Muscle layer of duodenum (tissue), 2 donors: ENCODE data around the gene NIPSNAP3A.
A peak's percentile ranks its signal among the peaks of the same experiment; 100 is the strongest.
"Not testable (repeated sequence)": the region's sequence is repeated elsewhere in the genome, so short reads cannot be mapped to it uniquely, and the experiment has no call there.

Experiments used
- H3K27ac ChIP-seq: one replicate; pipeline ENCODE4 v1.7.0; 2013; ENCODE audit warnings: mild to moderate bottlenecking, low read length
- H3K27me3 ChIP-seq: one replicate; pipeline ENCODE4 v1.7.0; 2013; ENCODE audit warnings: low read depth, mild to moderate bottlenecking, control low read depth, low read length
- H3K36me3 ChIP-seq, 2 donors: one replicate each; pipeline ENCODE4 v1.7.0; 2013; ENCODE audit warnings: low read length in 2 of 2, control low read depth in 1 of 2, mild to moderate bottlenecking in 1 of 2; ENCODE audit not compliant: insufficient read depth in 2 of 2, control insufficient read depth in 1 of 2
- H3K4me1 ChIP-seq, 2 donors: one replicate each; pipeline ENCODE4 v1.7.0; 2013; ENCODE audit warnings: low read length in 2 of 2, mild to moderate bottlenecking in 2 of 2, control low read depth in 1 of 2, moderate library complexity in 1 of 2; ENCODE audit not compliant: insufficient read depth in 2 of 2, control insufficient read depth in 1 of 2
- H3K4me3 ChIP-seq, 2 donors: one replicate each; pipeline ENCODE4 v1.7.0; 2013; ENCODE audit warnings: low read length in 2 of 2, low read depth in 1 of 2, mild to moderate bottlenecking in 1 of 2
- H3K9me3 ChIP-seq, 2 donors: one replicate each; pipeline ENCODE4 v1.7.0; 2013; ENCODE audit warnings: low read length in 2 of 2, control low read depth in 1 of 2, mild to moderate bottlenecking in 1 of 2; ENCODE audit not compliant: control insufficient read depth in 1 of 2
- donor health status: healthy.

Gene NIPSNAP3A

DNA sequence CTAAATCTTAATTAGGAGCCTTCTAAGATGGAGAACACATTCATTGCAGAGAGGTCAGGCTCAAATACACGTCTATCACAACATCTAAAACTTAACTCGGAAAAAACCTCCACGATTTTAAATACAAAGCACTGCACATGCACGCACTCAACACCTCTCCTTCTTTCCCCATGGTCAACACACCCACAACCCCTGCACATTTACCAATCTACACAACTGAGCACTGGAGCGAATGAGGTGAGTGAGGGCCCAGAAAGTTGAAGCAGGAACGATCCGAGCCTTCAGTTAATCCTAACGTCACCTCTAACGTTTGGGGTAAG, 278 bp upstream of the NIPSNAP3A start:
- no peaks in the 10 kb centered on the region for H3K27me3 ChIP-seq
- H3K27ac ChIP-seq: peak overlapping the region; percentile 87
- no peaks in the 10 kb centered on the region for H3K9me3 ChIP-seq
- peaks cover 5 to 7% of the 10 kb centered on the region in 2 donors for H3K36me3 ChIP-seq
- peak overlapping the region; percentile 86 to 96 for H3K4me3 ChIP-seq
- H3K4me1 ChIP-seq: peaks cover 5 to 14% of the 10 kb centered on the region in 2 donors

- Histone ChIP-seq H3K27ac (peak overlapping the region; percentile 87), H3K4me1 (peaks cover 5 to 14% of the 10 kb centered on the region in 2 donors), H3K27me3 (no peaks in the 10 kb centered on the region), H3K9me3 (no peaks in the 10 kb centered on the region), H3K36me3 (peaks cover 9 to 15% of the 10 kb centered on the region in 2 donors), H3K4me3 (peak overlapping the region; percentile 86 to 96)
Observed at GRCh38 chr9:104748359-104749031, 1.0 kb downstream of the NIPSNAP3A start.

- H3K36me3 ChIP-seq: peaks cover 13 to 22% of the 10 kb centered on the region in 2 donors
- H3K4me1 ChIP-seq: peaks cover 5 to 14% of the 10 kb centered on the region in 2 donors
- no peaks in the 10 kb centered on the region for H3K9me3 ChIP-seq
- no peak overlapping the region for H3K27ac ChIP-seq
- H3K4me3 ChIP-seq: no peak overlapping the region
- H3K27me3 ChIP-seq: no peaks in the 10 kb centered on the region
Observed at GRCh38 chr9:104750185-104750767, 2.8 kb downstream of the NIPSNAP3A start.

DNA sequence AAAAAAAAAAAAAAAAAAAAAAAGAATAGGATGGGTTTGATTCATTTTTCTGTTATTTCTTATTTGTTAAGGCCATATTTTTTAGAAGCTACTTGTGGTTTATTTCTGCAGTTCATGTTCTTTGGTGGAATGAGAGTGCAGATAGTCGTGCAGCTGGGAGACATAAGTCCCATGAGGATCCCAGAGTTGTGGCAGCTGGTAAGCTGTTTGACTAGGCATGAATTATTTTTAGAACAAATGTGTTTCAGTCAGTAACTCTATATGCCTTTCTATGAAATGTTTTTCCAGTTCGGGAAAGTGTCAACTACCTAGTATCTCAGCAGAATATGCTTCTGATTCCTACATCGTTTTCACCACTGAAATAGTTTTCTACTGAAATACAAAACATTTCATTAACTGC, 11.5 kb downstream of the NIPSNAP3A start:
- Histone ChIP-seq H3K27me3 (no peaks in the 10 kb centered on the region), H3K4me1 (no peaks in the 10 kb centered on the region), H3K9me3 (no peaks in the 10 kb centered on the region), H3K36me3 (peaks cover 8 to 10% of the 10 kb centered on the region in 2 donors), H3K4me3 (no peak overlapping the region), H3K27ac (no peak overlapping the region)

- Histone ChIP-seq H3K36me3 (peaks cover 4% of the 10 kb centered on the region in 2 donors), H3K4me3 (no peak overlapping the region), H3K27ac (no peak overlapping the region), H3K9me3 (no peaks in the 10 kb centered on the region), H3K27me3 (no peaks in the 10 kb centered on the region), H3K4me1 (no peaks in the 10 kb centered on the region)
Observed at GRCh38 chr9:104765138-104765537, 17.7 kb downstream of the NIPSNAP3A start.

DNA sequence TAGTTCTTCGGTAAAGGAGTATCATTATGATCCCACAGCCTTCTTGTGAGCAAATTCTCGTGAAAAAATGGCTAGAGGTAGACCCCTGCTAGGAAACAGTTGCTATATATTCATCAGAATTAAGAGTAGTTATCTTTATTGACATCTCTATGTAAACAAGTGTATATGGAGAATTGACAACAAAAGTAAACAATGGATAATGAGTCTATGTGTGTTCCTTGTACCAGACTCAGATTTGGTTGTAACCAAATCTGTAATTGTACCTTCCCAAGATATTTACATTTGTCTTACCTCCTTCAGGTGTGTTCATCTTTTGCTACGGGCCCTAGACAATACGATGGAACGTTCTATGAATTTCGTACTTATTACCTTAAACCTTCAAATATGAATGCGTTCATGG, 18.5 kb downstream of the NIPSNAP3A start:
- H3K27ac ChIP-seq: no peak overlapping the region
- H3K4me1 ChIP-seq: no peaks in the 10 kb centered on the region
- H3K36me3 ChIP-seq: no peaks in the 10 kb centered on the region
- no peaks in the 10 kb centered on the region for H3K27me3 ChIP-seq
- H3K4me3 ChIP-seq: no peak overlapping the region
- H3K9me3 ChIP-seq: no peaks in the 10 kb centered on the region

DNA sequence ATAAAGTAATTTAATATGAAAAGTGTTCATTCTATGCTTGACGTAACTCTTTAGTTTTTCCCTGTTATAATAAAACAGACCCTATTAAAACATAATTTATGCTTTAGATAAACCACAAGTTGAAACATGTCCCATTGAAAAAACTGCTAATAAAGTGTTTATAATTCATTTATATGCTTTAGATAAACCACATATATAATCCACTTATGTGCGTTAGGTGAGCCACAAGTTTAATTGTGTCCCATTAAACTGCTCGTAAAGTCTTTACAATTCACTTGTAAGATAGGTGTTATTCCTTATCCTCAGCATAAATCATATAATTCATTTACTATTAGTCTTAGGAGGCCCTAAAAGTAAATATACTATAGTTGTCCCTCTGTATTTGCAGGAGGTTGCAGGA, 20.0 kb downstream of the NIPSNAP3A start:
- H3K4me1 ChIP-seq: no peaks in the 10 kb centered on the region
- no peaks in the 10 kb centered on the region for H3K36me3 ChIP-seq
- H3K27ac ChIP-seq: no peak overlapping the region
- no peaks in the 10 kb centered on the region for H3K27me3 ChIP-seq
- H3K9me3 ChIP-seq: no peaks in the 10 kb centered on the region
- H3K4me3 ChIP-seq: no peak overlapping the region

DNA sequence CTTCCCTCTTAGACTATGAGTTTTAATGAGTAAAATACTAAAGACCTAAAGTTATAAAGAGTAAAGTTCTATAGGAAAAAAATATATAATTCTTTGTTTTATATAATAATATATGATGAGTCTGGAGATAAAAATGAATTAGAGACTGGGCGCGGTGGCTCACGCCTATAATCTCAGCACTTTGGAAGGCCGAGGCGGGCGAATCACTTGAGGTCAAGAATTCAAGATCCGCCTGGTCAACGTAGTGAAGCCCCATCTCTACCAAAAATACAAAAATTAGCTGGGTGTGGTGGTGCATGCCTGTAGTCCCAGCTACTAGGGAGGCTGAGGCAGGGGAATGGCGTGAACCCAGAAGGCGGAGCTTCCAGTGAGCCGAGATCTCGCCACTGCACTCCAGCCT, 21.5 kb downstream of the NIPSNAP3A start:
- H3K4me1 ChIP-seq, H3K4me3 ChIP-seq: not testable (repeated sequence)

GRCh38 chr9:104769655-104770054, 22.2 kb downstream of the NIPSNAP3A start:
- Histone ChIP-seq H3K36me3 (no peaks in the 10 kb centered on the region), H3K9me3 (no peaks in the 10 kb centered on the region), H3K27ac (no peak overlapping the region), H3K27me3 (no peaks in the 10 kb centered on the region), H3K4me3 (no peak overlapping the region), H3K4me1 (peaks cover 0 to 5% of the 10 kb centered on the region in 2 donors)

More for the DNA sequence above, 21.5 kb downstream of the NIPSNAP3A start:
- H3K9me3 ChIP-seq, H3K36me3 ChIP-seq, H3K27me3 ChIP-seq, H3K27ac ChIP-seq: not testable (repeated sequence)

DNA sequence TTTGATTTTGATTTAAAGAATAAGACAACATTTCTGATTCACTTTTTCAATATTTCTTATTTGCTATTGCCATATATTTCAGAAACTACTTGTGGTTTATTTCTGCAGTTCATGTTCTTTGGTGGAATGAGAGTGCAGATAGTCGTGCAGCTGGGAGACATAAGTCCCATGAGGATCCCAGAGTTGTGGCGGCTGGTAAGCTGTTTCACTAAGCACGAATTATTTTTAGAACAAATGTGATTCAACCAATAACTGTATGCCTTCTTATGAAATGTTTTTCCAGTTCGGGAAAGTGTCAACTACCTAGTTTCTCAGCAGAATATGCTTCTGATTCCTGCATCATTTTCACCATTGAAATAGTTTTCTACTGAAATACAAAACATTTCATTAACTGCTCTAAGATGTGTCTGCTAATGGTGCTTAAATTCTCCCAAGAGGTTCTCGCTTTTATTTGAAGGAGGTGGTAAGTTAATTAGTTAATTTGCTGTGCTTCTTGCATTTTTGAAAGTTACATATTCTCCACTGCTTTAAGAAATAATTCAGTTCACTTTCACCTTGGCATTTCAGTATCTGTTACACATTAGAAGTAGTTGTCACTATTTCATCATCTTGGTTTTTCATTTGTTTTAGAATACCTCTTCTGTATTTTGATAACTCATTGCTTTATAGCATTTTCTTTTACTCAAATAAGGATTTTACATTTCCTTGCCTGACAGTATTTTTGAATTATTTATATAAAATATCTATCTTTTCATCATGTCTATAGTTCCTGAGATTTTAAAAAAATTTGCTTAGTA, 25.4 kb downstream of the NIPSNAP3A start:
- Histone ChIP-seq H3K27ac (no peak overlapping the region), H3K36me3 (no peaks in the 10 kb centered on the region), H3K4me3 (no peak overlapping the region), H3K4me1 (peaks cover 5% of the 10 kb centered on the region in 2 donors), H3K9me3 (no peaks in the 10 kb centered on the region), H3K27me3 (no peaks in the 10 kb centered on the region)

GRCh38 chr9:104774132-104774531, 26.6 kb downstream of the NIPSNAP3A start:
- Histone ChIP-seq H3K4me3 (no peak overlapping the region), H3K27ac (no peak overlapping the region), H3K27me3 (no peaks in the 10 kb centered on the region), H3K4me1 (peaks cover 5% of the 10 kb centered on the region in 2 donors), H3K36me3 (no peaks in the 10 kb centered on the region), H3K9me3 (no peaks in the 10 kb centered on the region)
